ENCODE data around the gene BRAF.
"Not testable (repeated sequence)": the region's sequence is repeated elsewhere in the genome, so short reads cannot be mapped to it uniquely, and the experiment has no call there.

Gene BRAF

DNA sequence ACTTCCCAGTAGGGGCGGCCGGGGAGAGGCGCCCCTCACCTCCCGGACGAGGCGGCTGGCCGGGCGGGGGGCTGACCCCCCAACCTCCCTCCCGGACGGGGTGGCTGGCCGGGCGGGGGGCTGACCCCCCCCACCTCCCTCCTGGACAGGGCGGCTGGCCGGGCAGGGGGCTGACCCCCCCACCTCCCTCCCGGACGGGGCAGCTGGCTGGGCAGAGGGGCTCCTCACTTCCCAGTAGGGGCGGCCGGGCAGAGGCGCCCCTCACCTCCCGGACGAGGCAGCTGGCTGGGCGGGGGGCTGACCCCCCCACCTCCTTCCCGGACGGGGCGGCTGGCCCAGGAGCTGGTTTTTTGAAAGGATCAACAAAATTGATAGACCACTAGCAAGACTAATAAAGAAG, 161.6 kb downstream of the BRAF start:
- H3K4me3 ChIP-seq (ENCODE audit: control insufficient read depth in 1 of 7, extremely low read depth in 1 of 7, insufficient read depth in 4 of 7, low read depth in 2 of 7, low read length in 6 of 7); CTCF ChIA-PET; H3K27me3 ChIP-seq (replicated peaks in 2 of 5; ENCODE audit: control insufficient read depth in 4 of 5, insufficient read depth in 5 of 5, low read length in 4 of 5); POLR2A ChIA-PET; DNase-seq; H3K27ac ChIP-seq (ENCODE audit: insufficient read depth in 1 of 2, low read depth in 1 of 2, low read length in 2 of 2, poor library complexity in 1 of 2, severe bottlenecking in 2 of 2); H3K4me1 ChIP-seq (ENCODE audit: control extremely low read depth in 1 of 4, control insufficient read depth in 4 of 4, insufficient read depth in 4 of 4, low read length in 3 of 4): not testable (repeated sequence)
- WGBS (ENCODE audit: insufficient coverage) = no CpG with 5 or more reads among the region's 25 CpGs
- peaks cover 0 to 17% (median 3%) of the 10 kb centered on the region in 5 experiments for H3K9me3 ChIP-seq (ENCODE audit: control extremely low read depth in 1 of 5, control insufficient read depth in 4 of 5, insufficient read depth in 2 of 5, low read depth in 1 of 5, low read length in 4 of 5)
- H3K36me3 ChIP-seq (ENCODE audit: control insufficient read depth in 4 of 4, insufficient read depth in 4 of 4, low read length in 3 of 4) = peaks cover 0 to 28% (median 14%) of the 10 kb centered on the region in 4 experiments

GRCh38 chr7:140761375-140761774, 163.4 kb downstream of the BRAF start:
- Histone ChIP-seq H3K9me3 (ENCODE audit: control extremely low read depth in 1 of 5, control insufficient read depth in 4 of 5, insufficient read depth in 2 of 5, low read depth in 1 of 5, low read length in 4 of 5) (peaks cover 0 to 12% (median 3%) of the 10 kb centered on the region in 5 experiments), H3K36me3 (ENCODE audit: control insufficient read depth in 4 of 4, insufficient read depth in 4 of 4, low read length in 3 of 4) (peaks cover 3 to 17% (median 10%) of the 10 kb centered on the region in 4 experiments)
- POLR2A ChIA-PET; H3K4me3 ChIP-seq (ENCODE audit: control insufficient read depth in 1 of 7, extremely low read depth in 1 of 7, insufficient read depth in 4 of 7, low read depth in 2 of 7, low read length in 6 of 7); H3K4me1 ChIP-seq (ENCODE audit: control extremely low read depth in 1 of 4, control insufficient read depth in 4 of 4, insufficient read depth in 4 of 4, low read length in 3 of 4); H3K27ac ChIP-seq (ENCODE audit: insufficient read depth in 1 of 2, low read depth in 1 of 2, low read length in 2 of 2, poor library complexity in 1 of 2, severe bottlenecking in 2 of 2); CTCF ChIA-PET; H3K27me3 ChIP-seq (replicated peaks in 2 of 5; ENCODE audit: control insufficient read depth in 4 of 5, insufficient read depth in 5 of 5, low read length in 4 of 5); DNase-seq: not testable (repeated sequence)
- whole genome bisulfite sequencing (ENCODE audit: insufficient coverage) = no CpG with 5 or more reads among the region's 3 CpGs

- whole genome bisulfite sequencing (ENCODE audit: insufficient coverage) = 100% methylated on average over 1 of the region's 3 CpGs
- ChIA-PET CTCF (interaction anchor here (1.5 kb wide), 1 partner anchor 16 kb away, joined by 3 read pairs; no protein-coding TSS in a partner anchor), POLR2A (no interaction called here)
- H3K27me3 ChIP-seq (replicated peaks in 2 of 5; ENCODE audit: control insufficient read depth in 4 of 5, insufficient read depth in 5 of 5, low read length in 4 of 5) = no peaks in the 10 kb centered on the region
- H3K27ac ChIP-seq (ENCODE audit: insufficient read depth in 1 of 2, low read depth in 1 of 2, low read length in 2 of 2, poor library complexity in 1 of 2, severe bottlenecking in 2 of 2) = no peak overlapping the region
- peaks cover 13 to 36% (median 17%) of the 10 kb centered on the region in 4 experiments for H3K36me3 ChIP-seq (ENCODE audit: control insufficient read depth in 4 of 4, insufficient read depth in 4 of 4, low read length in 3 of 4)
- peaks cover 0 to 5% (median 0%) of the 10 kb centered on the region in 4 experiments for H3K4me1 ChIP-seq (ENCODE audit: control extremely low read depth in 1 of 4, control insufficient read depth in 4 of 4, insufficient read depth in 4 of 4, low read length in 3 of 4)
- peaks cover 0 to 3% (median 0%) of the 10 kb centered on the region in 5 experiments for H3K9me3 ChIP-seq (ENCODE audit: control extremely low read depth in 1 of 5, control insufficient read depth in 4 of 5, insufficient read depth in 2 of 5, low read depth in 1 of 5, low read length in 4 of 5)
- no peak for DNase-seq
- no peak overlapping the region for H3K4me3 ChIP-seq (ENCODE audit: control insufficient read depth in 1 of 7, extremely low read depth in 1 of 7, insufficient read depth in 4 of 7, low read depth in 2 of 7, low read length in 6 of 7)
Measured at GRCh38 chr7:140754506-140754905, 170.2 kb downstream of the BRAF start.

GRCh38 chr7:140752533-140752932, 172.2 kb downstream of the BRAF start:
- Histone ChIP-seq H3K36me3 (ENCODE audit: control insufficient read depth in 4 of 4, insufficient read depth in 4 of 4, low read length in 3 of 4) (peaks cover 8 to 29% (median 16%) of the 10 kb centered on the region in 4 experiments), H3K27ac (ENCODE audit: insufficient read depth in 1 of 2, low read depth in 1 of 2, low read length in 2 of 2, poor library complexity in 1 of 2, severe bottlenecking in 2 of 2) (no peak overlapping the region), H3K27me3 (replicated peaks in 2 of 5; ENCODE audit: control insufficient read depth in 4 of 5, insufficient read depth in 5 of 5, low read length in 4 of 5) (no peaks in the 10 kb centered on the region), H3K9me3 (ENCODE audit: control extremely low read depth in 1 of 5, control insufficient read depth in 4 of 5, insufficient read depth in 2 of 5, low read depth in 1 of 5, low read length in 4 of 5) (peaks cover 0 to 1% (median 0%) of the 10 kb centered on the region in 5 experiments), H3K4me1 (ENCODE audit: control extremely low read depth in 1 of 4, control insufficient read depth in 4 of 4, insufficient read depth in 4 of 4, low read length in 3 of 4) (peaks cover 0 to 5% (median 0%) of the 10 kb centered on the region in 4 experiments), H3K4me3 (ENCODE audit: control insufficient read depth in 1 of 7, extremely low read depth in 1 of 7, insufficient read depth in 4 of 7, low read depth in 2 of 7, low read length in 6 of 7) (no peak overlapping the region)
- POLR2A ChIA-PET = no interaction called here
- DNase-seq = no peak
- WGBS (ENCODE audit: insufficient coverage) = no CpG with 5 or more reads among the region's 1 CpG
- CTCF ChIA-PET = interaction anchor here (0.8 to 1.1 kb wide), 2 partner anchors 13 to 14 kb away, joined by 3 read pairs; no protein-coding TSS in a partner anchor

- no peak overlapping the region for H3K27ac ChIP-seq (ENCODE audit: insufficient read depth in 1 of 2, low read depth in 1 of 2, low read length in 2 of 2, poor library complexity in 1 of 2, severe bottlenecking in 2 of 2)
- no peaks in the 10 kb centered on the region for H3K9me3 ChIP-seq (ENCODE audit: control extremely low read depth in 1 of 5, control insufficient read depth in 4 of 5, insufficient read depth in 2 of 5, low read depth in 1 of 5, low read length in 4 of 5)
- H3K27me3 ChIP-seq (replicated peaks in 2 of 5; ENCODE audit: control insufficient read depth in 4 of 5, insufficient read depth in 5 of 5, low read length in 4 of 5) = no peaks in the 10 kb centered on the region
- POLR2A ChIA-PET = no interaction called here
- H3K4me1 ChIP-seq (ENCODE audit: control extremely low read depth in 1 of 4, control insufficient read depth in 4 of 4, insufficient read depth in 4 of 4, low read length in 3 of 4) = peaks cover 0 to 8% (median 4%) of the 10 kb centered on the region in 4 experiments
- peaks cover 2 to 16% (median 13%) of the 10 kb centered on the region in 4 experiments for H3K36me3 ChIP-seq (ENCODE audit: control insufficient read depth in 4 of 4, insufficient read depth in 4 of 4, low read length in 3 of 4)
- H3K4me3 ChIP-seq (ENCODE audit: control insufficient read depth in 1 of 7, extremely low read depth in 1 of 7, insufficient read depth in 4 of 7, low read depth in 2 of 7, low read length in 6 of 7) = no peak overlapping the region
- DNase-seq = no peak
- WGBS (ENCODE audit: insufficient coverage) = 100% methylated on average over 1 of the region's 2 CpGs
- CTCF ChIA-PET = interaction anchor here (0.6 to 1.3 kb wide), 5 partner anchors 32 to 527 kb away, joined by 3 read pairs; no protein-coding TSS in a partner anchor
Measured at GRCh38 chr7:140746751-140747150, 178.0 kb downstream of the BRAF start.

- Histone ChIP-seq H3K4me1 (ENCODE audit: control extremely low read depth in 1 of 4, control insufficient read depth in 4 of 4, insufficient read depth in 4 of 4, low read length in 3 of 4) (peaks cover 0 to 8% (median 4%) of the 10 kb centered on the region in 4 experiments), H3K4me3 (ENCODE audit: control insufficient read depth in 1 of 7, extremely low read depth in 1 of 7, insufficient read depth in 4 of 7, low read depth in 2 of 7, low read length in 6 of 7) (no peak overlapping the region), H3K36me3 (ENCODE audit: control insufficient read depth in 4 of 4, insufficient read depth in 4 of 4, low read length in 3 of 4) (peaks cover 2 to 17% (median 14%) of the 10 kb centered on the region in 4 experiments), H3K27me3 (replicated peaks in 2 of 5; ENCODE audit: control insufficient read depth in 4 of 5, insufficient read depth in 5 of 5, low read length in 4 of 5) (no peaks in the 10 kb centered on the region), H3K27ac (ENCODE audit: insufficient read depth in 1 of 2, low read depth in 1 of 2, low read length in 2 of 2, poor library complexity in 1 of 2, severe bottlenecking in 2 of 2) (no peak overlapping the region), H3K9me3 (ENCODE audit: control extremely low read depth in 1 of 5, control insufficient read depth in 4 of 5, insufficient read depth in 2 of 5, low read depth in 1 of 5, low read length in 4 of 5) (no peaks in the 10 kb centered on the region)
- ChIA-PET CTCF (interaction anchor here (1.2 to 3.0 kb wide), 3 partner anchors 19 to 66 kb away, joined by 3 to 10 read pairs (median 3); no protein-coding TSS in a partner anchor), POLR2A (interaction anchor here (0.6 kb wide), 1 partner anchor 247 kb away, joined by 7 read pairs; no protein-coding TSS in a partner anchor)
- peak; percentile 3 to 29 (median 15) for DNase-seq
- WGBS (ENCODE audit: insufficient coverage) = 91% methylated on average over 4 of the region's 6 CpGs
Measured at GRCh38 chr7:140745266-140746058, 179.3 kb downstream of the BRAF start.

DNA sequence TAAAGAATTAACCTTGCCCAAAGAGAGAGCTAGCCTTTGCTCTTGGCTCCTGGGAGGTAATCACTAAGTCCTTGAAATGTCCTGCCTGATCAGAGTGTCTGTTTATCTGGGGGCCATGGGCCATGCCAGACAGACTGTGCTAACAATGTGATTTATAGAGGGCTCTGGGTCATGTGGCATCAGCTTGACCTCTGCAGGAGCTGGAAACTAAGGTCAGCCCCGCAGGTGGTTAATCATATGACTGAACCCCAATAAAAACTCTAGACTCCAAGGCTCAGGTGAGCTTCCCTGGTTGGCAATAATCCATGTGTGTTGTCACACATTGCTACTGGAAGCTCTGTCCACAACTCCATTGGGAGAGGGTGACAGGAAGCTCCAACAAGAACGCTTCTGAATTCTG, 180.7 kb downstream of the BRAF start:
- H3K27me3 ChIP-seq (replicated peaks in 2 of 5; ENCODE audit: control insufficient read depth in 4 of 5, insufficient read depth in 5 of 5, low read length in 4 of 5) = no peaks in the 10 kb centered on the region
- H3K36me3 ChIP-seq (ENCODE audit: control insufficient read depth in 4 of 4, insufficient read depth in 4 of 4, low read length in 3 of 4) = peaks cover 9 to 21% (median 16%) of the 10 kb centered on the region in 4 experiments
- no peaks in the 10 kb centered on the region for H3K9me3 ChIP-seq (ENCODE audit: control extremely low read depth in 1 of 5, control insufficient read depth in 4 of 5, insufficient read depth in 2 of 5, low read depth in 1 of 5, low read length in 4 of 5)
- ChIA-PET CTCF (interaction anchor here (3.0 kb wide), 1 partner anchor 18 kb away, joined by 10 read pairs; no protein-coding TSS in a partner anchor), POLR2A (interaction anchor here (0.6 kb wide), 1 partner anchor 265 kb away, joined by 3 read pairs; the partner anchor contains the start of gene MKRN1)
- peaks cover 0 to 8% (median 4%) of the 10 kb centered on the region in 4 experiments for H3K4me1 ChIP-seq (ENCODE audit: control extremely low read depth in 1 of 4, control insufficient read depth in 4 of 4, insufficient read depth in 4 of 4, low read length in 3 of 4)
- H3K27ac ChIP-seq (ENCODE audit: insufficient read depth in 1 of 2, low read depth in 1 of 2, low read length in 2 of 2, poor library complexity in 1 of 2, severe bottlenecking in 2 of 2) = no peak overlapping the region
- 100% methylated on average over 1 of the region's 2 CpGs for WGBS (ENCODE audit: insufficient coverage)
- H3K4me3 ChIP-seq (ENCODE audit: control insufficient read depth in 1 of 7, extremely low read depth in 1 of 7, insufficient read depth in 4 of 7, low read depth in 2 of 7, low read length in 6 of 7) = no peak overlapping the region
- DNase-seq = no peak
